ENCODE data around the gene KRTAP5-5.
"Not testable (repeated sequence)": the region's sequence is repeated elsewhere in the genome, so short reads cannot be mapped to it uniquely, and the experiment has no call there.

KRTAP5-5 gene

GRCh38 chr11:1629326-1630185, at the start of gene KRTAP5-5:
Gene KRTAP5-5, plus strand, starts transcription at chr11:1629775. Its CDS starts 66 bp downstream, at chr11:1629841.
- no peak for DNase-seq (ENCODE audit: low read depth in 3 of 3)

- DNase-seq (ENCODE audit: low read depth in 3 of 3): no peak
Measured at GRCh38 chr11:1581976-1582375, 47.6 kb upstream of the KRTAP5-5 start.

- not testable (repeated sequence) for DNase-seq (ENCODE audit: low read depth in 3 of 3)
Measured at GRCh38 chr11:1582909-1583308, 46.7 kb upstream of the KRTAP5-5 start.

- DNase-seq (ENCODE audit: low read depth in 3 of 3): not testable (repeated sequence)
Measured at GRCh38 chr11:1584661-1585370, 44.8 kb upstream of the KRTAP5-5 start, which contains the start of gene KRTAP5-1. Gene KRTAP5-1, minus strand, starts transcription at chr11:1585283. Its CDS starts 34 bp downstream, at chr11:1585249.

- DNase-seq (ENCODE audit: low read depth in 3 of 3): no peak
Measured at GRCh38 chr11:1586699-1587098, 42.9 kb upstream of the KRTAP5-5 start.

- not testable (repeated sequence) for DNase-seq (ENCODE audit: low read depth in 3 of 3)
Measured at GRCh38 chr11:1589191-1589963, 40.2 kb upstream of the KRTAP5-5 start.

DNA sequence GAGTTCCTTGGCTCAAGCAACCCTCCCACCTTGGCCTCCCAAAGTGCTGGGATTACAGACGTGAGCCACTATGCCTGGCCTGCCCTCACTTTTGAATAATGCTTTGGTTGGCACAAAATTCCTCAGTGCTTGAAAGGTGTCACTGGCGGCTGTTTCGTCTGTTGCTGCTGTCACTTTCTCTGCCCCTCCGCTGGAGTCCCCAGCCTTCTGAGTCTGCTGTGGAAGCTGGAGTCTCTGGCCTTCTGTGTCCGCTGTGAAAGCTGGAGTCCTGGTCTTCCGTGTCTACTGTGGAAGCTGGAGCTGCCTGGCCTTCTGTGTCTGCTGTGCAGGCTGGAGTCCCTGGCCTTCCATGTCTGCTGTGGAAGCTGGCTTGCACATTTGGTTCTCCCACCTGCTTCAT, 39.6 kb upstream of the KRTAP5-5 start:
- DNase-seq (ENCODE audit: low read depth in 3 of 3): no peak

- DNase-seq (ENCODE audit: low read depth in 3 of 3): no peak
Measured at GRCh38 chr11:1592628-1593027, 36.9 kb upstream of the KRTAP5-5 start.

- DNase-seq (ENCODE audit: low read depth in 3 of 3): not testable (repeated sequence)
Measured at GRCh38 chr11:1595994-1596575, 33.5 kb upstream of the KRTAP5-5 start.

DNA sequence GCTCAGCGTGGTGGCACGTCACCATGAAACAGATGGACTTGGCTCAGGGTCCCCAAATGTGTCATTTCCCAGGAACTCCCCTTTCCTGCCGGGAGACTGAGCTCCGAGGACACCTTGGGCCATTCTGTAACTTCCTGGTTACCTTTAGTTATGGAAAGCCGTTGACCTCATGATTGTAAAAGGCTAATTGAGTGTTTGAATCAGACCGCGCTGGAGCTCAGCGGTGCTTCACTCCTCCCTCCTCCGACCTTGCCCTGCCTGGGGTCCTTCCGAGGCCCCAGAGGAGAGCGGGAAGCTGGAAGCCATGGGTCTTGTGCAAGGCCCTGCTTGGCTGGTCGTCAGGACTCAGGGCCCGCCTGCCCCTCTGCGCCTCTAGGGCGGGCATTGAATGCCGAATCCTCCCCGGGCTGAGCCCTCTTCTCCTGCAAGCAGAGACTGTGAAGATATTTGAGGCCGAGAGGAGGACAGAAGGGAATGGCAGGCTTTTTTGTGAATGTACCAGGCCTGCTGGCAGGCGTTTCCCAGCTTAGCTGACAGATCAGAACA, 32.9 kb upstream of the KRTAP5-5 start:
- DNase-seq (ENCODE audit: low read depth in 3 of 3): not testable (repeated sequence)

DNA sequence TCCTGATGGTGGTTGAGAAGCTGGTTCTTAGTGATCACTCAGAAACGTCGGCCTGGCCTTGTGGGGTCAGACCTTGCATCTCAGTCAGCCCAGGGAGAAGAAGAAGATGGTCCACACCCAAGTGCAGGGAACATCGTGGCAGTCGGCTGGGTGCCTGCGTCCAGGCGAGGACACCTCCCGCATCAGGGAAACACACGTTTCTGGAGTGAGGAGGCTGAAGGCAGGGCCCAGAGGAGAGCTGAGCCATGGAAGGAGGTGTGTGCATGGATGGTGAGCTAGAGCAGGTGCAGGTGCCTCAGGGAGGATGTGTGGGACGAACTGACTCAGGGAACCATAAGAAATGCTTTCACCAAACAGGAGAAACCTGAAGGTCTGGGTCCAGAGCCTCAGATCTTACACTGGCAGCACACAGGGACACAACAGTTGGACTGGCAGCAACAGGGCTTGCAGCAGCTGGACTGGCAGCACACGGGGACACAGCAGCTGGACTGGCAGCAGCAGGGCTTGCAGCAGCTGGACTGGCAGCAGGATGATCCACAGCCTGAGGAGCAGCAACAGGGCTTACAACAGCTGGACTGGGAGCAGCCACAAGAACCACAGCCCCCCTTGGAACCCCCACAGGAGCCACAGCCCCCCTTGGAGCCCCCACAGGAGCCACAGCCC, 32.1 kb upstream of the KRTAP5-5 start:
- no peak for DNase-seq (ENCODE audit: low read depth in 3 of 3)

DNA sequence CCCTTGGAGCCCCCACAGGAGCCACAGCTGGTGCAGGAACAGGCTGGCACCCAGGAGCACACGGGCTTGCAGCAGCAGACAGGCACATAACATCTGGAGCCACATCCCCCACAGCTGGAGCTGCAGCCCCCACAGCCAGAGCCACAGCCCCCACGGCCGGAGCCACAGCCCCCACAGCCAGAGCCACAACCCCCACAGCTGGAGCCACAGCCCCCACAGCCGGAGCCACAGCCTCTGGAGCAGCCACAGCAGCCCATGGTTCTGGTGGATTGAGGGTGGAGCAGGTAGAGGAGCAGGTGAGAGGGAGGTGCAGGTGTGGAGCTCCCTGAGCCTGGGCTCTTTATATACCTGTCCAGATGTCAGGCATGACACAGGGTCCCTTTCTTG, 31.6 kb upstream of the KRTAP5-5 start, which contains the start of gene KRTAP5-2:
TSS of gene KRTAP5-2 (minus strand) at position 301 of the 387 bp plus-strand sequence. CDS start at position 257, 44 bp downstream.
- DNase-seq (ENCODE audit: low read depth in 3 of 3): no peak

- not testable (repeated sequence) for DNase-seq (ENCODE audit: low read depth in 3 of 3)
Measured at GRCh38 chr11:1598406-1598805, 31.2 kb upstream of the KRTAP5-5 start.

GRCh38 chr11:1598816-1599215, 30.8 kb upstream of the KRTAP5-5 start:
- no peak for DNase-seq (ENCODE audit: low read depth in 3 of 3)

DNA sequence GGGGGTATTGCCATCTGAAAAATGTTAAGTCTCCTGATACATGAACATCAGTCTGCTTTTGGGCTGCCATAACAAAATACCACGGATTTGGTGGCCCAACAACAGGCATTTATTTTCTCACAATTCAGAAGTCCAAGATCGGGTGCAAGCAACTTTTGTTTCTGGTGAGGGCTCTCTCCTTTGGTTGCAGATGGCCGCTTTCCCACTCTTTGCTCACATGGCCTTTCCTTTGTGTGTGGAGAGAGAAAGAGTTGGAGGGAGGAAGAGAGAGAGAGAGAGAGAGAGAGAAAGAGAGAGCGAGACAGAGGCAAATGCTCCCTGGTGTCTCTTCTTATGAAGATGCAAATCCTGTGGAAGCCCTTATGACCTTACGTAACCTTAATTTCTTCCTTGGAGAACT, 28.9 kb upstream of the KRTAP5-5 start:
- DNase-seq (ENCODE audit: low read depth in 3 of 3): no peak

DNA sequence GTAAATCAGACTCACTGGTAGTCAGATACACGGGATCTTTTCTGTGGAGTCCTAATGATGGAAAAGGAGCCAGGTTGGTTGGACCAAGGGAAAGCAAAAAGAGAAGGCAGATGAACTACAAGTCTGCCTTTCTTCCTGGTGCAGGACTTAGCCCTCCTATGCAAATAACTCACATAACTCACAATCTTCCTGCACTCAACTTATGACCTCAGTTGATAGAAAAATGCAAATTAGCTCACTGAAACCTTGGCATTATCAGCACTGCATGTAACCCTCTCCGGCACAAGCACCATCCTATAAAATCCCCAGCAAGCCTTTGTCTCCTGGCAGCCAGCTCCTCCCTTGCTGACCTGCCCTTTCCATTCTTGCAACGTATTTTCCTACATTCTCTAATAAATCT, 27.9 kb upstream of the KRTAP5-5 start:
- not testable (repeated sequence) for DNase-seq (ENCODE audit: low read depth in 3 of 3)

DNA sequence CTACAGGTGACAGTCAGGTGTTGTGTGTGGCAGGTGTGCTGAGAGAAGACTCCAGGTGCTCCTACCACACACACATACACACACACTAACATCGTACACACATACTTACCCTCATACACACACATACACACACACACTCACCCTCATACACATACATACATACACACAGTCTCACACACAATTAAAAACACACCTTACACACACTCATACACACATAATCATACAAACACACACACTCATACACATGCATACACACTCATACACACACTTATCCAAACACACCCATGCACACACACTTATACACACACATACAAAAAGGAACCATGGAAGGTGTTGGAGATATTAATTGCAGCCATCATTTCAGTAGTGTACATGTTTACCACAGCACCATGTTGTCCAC, 25.9 kb upstream of the KRTAP5-5 start:
- no peak for DNase-seq (ENCODE audit: low read depth in 3 of 3)

- no peak for DNase-seq (ENCODE audit: low read depth in 3 of 3)
Measured at GRCh38 chr11:1604181-1604580, 25.4 kb upstream of the KRTAP5-5 start.

GRCh38 chr11:1604711-1605110, 24.9 kb upstream of the KRTAP5-5 start:
- no peak for DNase-seq (ENCODE audit: low read depth in 3 of 3)

GRCh38 chr11:1605923-1606322, 23.7 kb upstream of the KRTAP5-5 start:
- not testable (repeated sequence) for DNase-seq (ENCODE audit: low read depth in 3 of 3)

All from stimulated activated CD4-positive, alpha-beta T cell treated with anti-CD3 and anti-CD28 coated beads, TNF-alpha, amount 100 ng/mL, for 48 hours (primary cell).